ENCODE data around the gene PRKD1.

Gene PRKD1

DNA sequence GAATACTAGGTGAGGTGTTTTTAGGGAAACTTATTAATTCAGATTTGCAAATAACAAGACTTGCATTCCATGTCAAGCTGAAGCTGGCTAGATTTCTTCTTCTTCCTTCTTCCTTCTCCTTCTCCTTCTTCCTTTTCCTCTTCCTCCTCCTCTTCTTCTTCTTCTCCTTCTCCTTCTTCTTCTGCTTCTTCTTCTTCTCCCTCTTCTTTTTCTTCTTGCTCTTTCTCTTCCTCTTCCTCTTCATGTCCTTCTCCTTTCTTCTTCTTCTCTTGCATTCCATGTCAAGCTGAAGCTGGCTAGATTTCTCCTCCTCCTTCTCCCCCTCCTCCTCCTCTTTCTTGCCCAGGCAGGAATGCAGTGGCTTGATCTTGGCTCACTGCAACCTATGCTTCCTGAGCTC is 297.8 kb downstream of the PRKD1 start:
- no peak for ATAC-seq
- TF ChIP-seq RARB (CRISPR knock-in tag; IDR thresholded peaks at IDR 0.05): no peak
- no peak for TF ChIP-seq ISL1 (CRISPR knock-in tag; IDR thresholded peaks at IDR 0.05)

DNA sequence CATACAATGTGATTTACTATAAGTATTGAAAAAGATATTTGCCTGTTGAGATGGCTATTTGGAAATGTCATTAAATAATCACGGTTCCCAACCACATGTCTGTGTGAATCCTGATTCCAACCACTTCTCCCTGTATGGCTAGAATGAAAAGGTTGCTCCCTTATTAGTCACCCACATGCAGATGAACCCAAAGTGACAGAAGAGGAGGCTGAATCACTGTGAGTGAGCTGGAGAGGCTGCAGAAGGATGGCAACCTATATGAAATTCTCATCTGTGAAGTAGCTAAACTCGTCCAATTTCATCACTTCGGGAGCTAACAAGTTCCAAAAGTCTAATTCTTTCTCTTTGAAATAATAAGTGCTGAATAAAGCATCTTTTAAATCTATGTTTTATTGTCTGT is 300.5 kb downstream of the PRKD1 start:
- no peak for ATAC-seq
- TF ChIP-seq ZNF8 (CRISPR knock-in tag; IDR thresholded peaks at IDR 0.05) (no peak), ZNF565 (CRISPR knock-in tag; conservative IDR thresholded peaks at IDR 0.05; ENCODE audit: low read depth) (no peak), SNAI2 (CRISPR knock-in tag; IDR thresholded peaks at IDR 0.05) (no peak), ESRRG (CRISPR knock-in tag; IDR thresholded peaks at IDR 0.05) (no peak), ZNF70 (CRISPR knock-in tag; IDR thresholded peaks at IDR 0.05) (no peak), TOX (CRISPR knock-in tag; IDR thresholded peaks at IDR 0.05; ENCODE audit: borderline replicate concordance) (no peak), ZFP3 (CRISPR knock-in tag; IDR thresholded peaks at IDR 0.05) (no peak), GLIS3 (CRISPR knock-in tag; IDR thresholded peaks at IDR 0.05) (no peak), OSR1 (CRISPR knock-in tag; IDR thresholded peaks at IDR 0.05) (no peak), ZC3H10 (CRISPR knock-in tag; IDR thresholded peaks at IDR 0.05) (no peak)
- TF ChIP-seq, protein P1, sequence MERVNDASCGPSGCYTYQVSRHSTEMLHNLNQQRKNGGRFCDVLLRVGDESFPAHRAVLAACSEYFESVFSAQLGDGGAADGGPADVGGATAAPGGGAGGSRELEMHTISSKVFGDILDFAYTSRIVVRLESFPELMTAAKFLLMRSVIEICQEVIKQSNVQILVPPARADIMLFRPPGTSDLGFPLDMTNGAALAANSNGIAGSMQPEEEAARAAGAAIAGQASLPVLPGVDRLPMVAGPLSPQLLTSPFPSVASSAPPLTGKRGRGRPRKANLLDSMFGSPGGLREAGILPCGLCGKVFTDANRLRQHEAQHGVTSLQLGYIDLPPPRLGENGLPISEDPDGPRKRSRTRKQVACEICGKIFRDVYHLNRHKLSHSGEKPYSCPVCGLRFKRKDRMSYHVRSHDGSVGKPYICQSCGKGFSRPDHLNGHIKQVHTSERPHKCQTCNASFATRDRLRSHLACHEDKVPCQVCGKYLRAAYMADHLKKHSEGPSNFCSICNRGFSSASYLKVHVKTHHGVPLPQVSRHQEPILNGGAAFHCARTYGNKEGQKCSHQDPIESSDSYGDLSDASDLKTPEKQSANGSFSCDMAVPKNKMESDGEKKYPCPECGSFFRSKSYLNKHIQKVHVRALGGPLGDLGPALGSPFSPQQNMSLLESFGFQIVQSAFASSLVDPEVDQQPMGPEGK (CRISPR knock-in tag; IDR thresholded peaks at IDR 0.05; ENCODE audit: borderline replicate concordance): no peak
- TF ChIP-seq, protein P2, sequence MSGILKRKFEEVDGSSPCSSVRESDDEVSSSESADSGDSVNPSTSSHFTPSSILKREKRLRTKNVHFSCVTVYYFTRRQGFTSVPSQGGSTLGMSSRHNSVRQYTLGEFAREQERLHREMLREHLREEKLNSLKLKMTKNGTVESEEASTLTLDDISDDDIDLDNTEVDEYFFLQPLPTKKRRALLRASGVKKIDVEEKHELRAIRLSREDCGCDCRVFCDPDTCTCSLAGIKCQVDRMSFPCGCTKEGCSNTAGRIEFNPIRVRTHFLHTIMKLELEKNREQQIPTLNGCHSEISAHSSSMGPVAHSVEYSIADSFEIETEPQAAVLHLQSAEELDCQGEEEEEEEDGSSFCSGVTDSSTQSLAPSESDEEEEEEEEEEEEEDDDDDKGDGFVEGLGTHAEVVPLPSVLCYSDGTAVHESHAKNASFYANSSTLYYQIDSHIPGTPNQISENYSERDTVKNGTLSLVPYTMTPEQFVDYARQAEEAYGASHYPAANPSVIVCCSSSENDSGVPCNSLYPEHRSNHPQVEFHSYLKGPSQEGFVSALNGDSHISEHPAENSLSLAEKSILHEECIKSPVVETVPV (CRISPR knock-in tag; IDR thresholded peaks at IDR 0.05): no peak
- TF ChIP-seq, protein P3, sequence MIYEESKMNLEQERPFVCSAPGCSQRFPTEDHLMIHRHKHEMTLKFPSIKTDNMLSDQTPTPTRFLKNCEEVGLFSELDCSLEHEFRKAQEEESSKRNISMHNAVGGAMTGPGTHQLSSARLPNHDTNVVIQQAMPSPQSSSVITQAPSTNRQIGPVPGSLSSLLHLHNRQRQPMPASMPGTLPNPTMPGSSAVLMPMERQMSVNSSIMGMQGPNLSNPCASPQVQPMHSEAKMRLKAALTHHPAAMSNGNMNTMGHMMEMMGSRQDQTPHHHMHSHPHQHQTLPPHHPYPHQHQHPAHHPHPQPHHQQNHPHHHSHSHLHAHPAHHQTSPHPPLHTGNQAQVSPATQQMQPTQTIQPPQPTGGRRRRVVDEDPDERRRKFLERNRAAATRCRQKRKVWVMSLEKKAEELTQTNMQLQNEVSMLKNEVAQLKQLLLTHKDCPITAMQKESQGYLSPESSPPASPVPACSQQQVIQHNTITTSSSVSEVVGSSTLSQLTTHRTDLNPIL (CRISPR knock-in tag; IDR thresholded peaks at IDR 0.05; ENCODE audit: low read depth): no peak

DNA sequence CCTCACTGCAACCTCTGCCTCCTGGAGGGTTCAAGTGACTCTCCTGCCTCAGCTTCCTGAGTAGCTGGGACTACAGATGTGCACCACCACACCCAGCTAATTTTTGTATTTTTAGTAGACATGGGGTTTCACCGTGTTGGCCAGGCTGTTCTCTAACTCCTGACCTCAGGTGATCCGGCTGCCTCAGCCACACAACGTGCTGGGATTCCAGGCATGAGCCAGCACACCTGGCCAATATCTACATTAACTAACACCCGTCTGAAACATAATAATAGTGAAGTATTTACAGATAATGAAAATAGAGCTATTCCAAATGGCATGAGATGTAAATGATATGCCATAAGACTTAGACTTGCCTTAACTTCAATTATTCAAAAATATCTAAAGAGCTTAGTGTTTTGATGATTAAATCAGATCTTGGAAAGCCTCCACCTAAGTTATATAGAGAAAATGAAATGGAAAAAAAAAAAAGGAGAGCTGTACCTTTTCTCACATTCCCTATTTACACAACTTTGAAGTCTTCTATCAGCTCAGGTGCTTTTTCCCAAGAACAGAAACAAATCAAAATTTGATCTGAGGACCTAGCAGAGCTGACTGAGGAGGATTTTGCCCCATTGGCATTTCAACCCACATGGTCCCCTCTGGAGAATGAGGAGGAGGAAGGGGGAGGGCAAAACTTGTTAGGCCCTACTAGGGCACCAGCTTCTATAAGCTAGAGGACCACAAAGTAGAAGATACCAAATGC is 309.2 kb downstream of the PRKD1 start:
- no peak for ATAC-seq
- TF ChIP-seq ZNF70 (CRISPR knock-in tag; IDR thresholded peaks at IDR 0.05) (no peak), ZNF8 (CRISPR knock-in tag; IDR thresholded peaks at IDR 0.05) (no peak), SNAI2 (CRISPR knock-in tag; IDR thresholded peaks at IDR 0.05) (no peak), GLIS3 (CRISPR knock-in tag; IDR thresholded peaks at IDR 0.05) (no peak)

DNA sequence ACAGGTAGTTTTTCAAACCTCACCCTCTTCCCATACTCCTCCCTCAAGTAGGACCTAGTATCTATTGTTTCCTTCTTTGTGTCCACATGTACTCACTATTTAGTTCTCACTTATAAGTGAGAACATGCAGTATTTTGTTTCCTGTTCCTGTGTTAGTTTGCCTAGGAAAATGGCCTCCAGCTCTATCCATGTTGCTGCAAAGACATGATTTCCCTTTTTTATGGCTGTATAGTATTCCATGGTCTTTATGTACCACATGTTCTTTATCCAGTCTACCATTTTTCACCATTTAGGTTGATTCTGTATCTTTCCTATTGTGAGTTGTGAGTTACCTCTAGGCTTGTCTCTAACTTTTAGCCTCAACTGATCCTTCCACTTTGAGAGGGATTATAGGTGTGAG is 310.7 kb downstream of the PRKD1 start:
- TF ChIP-seq, protein P1 (CRISPR knock-in tag; IDR thresholded peaks at IDR 0.05; ENCODE audit: borderline replicate concordance): no peak
- TF ChIP-seq TCF4 (CRISPR knock-in tag; IDR thresholded peaks at IDR 0.05; ENCODE audit: borderline replicate concordance) (no peak), ISL1 (CRISPR knock-in tag; IDR thresholded peaks at IDR 0.05) (no peak), ZC3H10 (CRISPR knock-in tag; IDR thresholded peaks at IDR 0.05) (no peak), PPARA (CRISPR knock-in tag; IDR thresholded peaks at IDR 0.05; ENCODE audit: borderline replicate concordance) (no peak), GLIS3 (CRISPR knock-in tag; IDR thresholded peaks at IDR 0.05) (no peak), OSR1 (CRISPR knock-in tag; IDR thresholded peaks at IDR 0.05) (no peak), BACH2 (CRISPR knock-in tag; IDR thresholded peaks at IDR 0.05; ENCODE audit: borderline replicate concordance) (no peak), ESRRG (CRISPR knock-in tag; IDR thresholded peaks at IDR 0.05) (no peak), RARB (CRISPR knock-in tag; IDR thresholded peaks at IDR 0.05) (no peak), ZFP30 (CRISPR knock-in tag; IDR thresholded peaks at IDR 0.05) (no peak), CSDC2 (CRISPR knock-in tag; IDR thresholded peaks at IDR 0.05) (no peak)
- TF ChIP-seq, protein P3 (CRISPR knock-in tag; IDR thresholded peaks at IDR 0.05; ENCODE audit: low read depth): no peak
- TF ChIP-seq, protein P4, sequence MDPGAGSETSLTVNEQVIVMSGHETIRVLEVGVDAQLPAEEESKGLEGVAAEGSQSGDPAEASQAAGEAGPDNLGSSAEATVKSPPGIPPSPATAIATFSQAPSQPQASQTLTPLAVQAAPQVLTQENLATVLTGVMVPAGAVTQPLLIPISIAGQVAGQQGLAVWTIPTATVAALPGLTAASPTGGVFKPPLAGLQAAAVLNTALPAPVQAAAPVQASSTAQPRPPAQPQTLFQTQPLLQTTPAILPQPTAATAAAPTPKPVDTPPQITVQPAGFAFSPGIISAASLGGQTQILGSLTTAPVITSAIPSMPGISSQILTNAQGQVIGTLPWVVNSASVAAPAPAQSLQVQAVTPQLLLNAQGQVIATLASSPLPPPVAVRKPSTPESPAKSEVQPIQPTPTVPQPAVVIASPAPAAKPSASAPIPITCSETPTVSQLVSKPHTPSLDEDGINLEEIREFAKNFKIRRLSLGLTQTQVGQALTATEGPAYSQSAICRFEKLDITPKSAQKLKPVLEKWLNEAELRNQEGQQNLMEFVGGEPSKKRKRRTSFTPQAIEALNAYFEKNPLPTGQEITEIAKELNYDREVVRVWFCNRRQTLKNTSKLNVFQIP (CRISPR knock-in tag; IDR thresholded peaks at IDR 0.05; ENCODE audit: borderline replicate concordance, low read depth): no peak
- ATAC-seq: no peak

All from SK-N-SH treated with all-trans-retinoic acid at 6 μM for 48 hours (cell line).